ENCODE measurements around the gene PRAMEF8.
"Not testable (repeated sequence)": the region's sequence is repeated elsewhere in the genome, so short reads cannot be mapped to it uniquely, and the experiment has no call there.

PRAMEF8 gene

DNA sequence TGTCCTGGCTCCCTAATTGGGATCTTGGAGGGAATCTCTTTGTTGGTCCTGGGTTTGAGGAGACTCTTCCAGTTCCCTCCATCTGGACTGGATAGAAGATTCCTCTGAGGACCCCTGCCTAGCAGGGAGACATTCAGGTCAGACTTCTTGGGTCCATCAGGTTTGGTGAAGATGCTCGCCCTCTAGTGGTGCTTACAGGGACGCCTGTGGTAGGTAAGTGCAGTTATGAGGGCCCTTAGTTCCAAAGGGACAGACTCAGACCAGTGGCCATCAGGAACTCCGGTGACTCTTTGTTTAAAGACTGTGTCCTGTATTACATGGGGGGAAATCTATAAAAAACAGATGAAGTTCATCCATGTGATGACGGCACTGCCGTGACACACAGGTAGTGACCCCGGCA is 7.9 kb downstream of the PRAMEF8 start:
- no CpG with 5 or more reads among the region's 6 CpGs for WGBS, 2 donors (ENCODE audit: extremely low coverage in 2 of 2, insufficient read length in 2 of 2, insufficient replicate concordance in 1 of 2)
- H2AFZ ChIP-seq (ENCODE audit: low read length); H3K79me1 ChIP-seq (ENCODE audit: low read depth, low read length); H2BK15ac ChIP-seq (ENCODE audit: low read length); H3K36me3 ChIP-seq (replicated peaks in 1 of 2; ENCODE audit: control insufficient read depth in 2 of 2, insufficient read depth in 2 of 2, low read length in 2 of 2); H3K9ac ChIP-seq (ENCODE audit: low read depth, low read length, poor library complexity); H3K18ac ChIP-seq (ENCODE audit: low read length); H2BK120ac ChIP-seq (ENCODE audit: low read depth, low read length); H4K91ac ChIP-seq (ENCODE audit: low read depth, low read length, poor library complexity); H2BK12ac ChIP-seq (ENCODE audit: low read length); H3K23ac ChIP-seq (ENCODE audit: low read depth, low read length, poor library complexity); H3K4me1 ChIP-seq (ENCODE audit: control insufficient read depth in 2 of 2, insufficient read depth in 1 of 2, low read depth in 1 of 2, low read length in 2 of 2); H3K9me3 ChIP-seq (replicated peaks in 1 of 2; ENCODE audit: control insufficient read depth in 2 of 2, insufficient read depth in 1 of 2, low read depth in 1 of 2, low read length in 2 of 2); H3K14ac ChIP-seq (ENCODE audit: low read length); H2AK5ac ChIP-seq (ENCODE audit: low read depth, low read length); H3K27ac ChIP-seq (replicated peaks; ENCODE audit: low read length); H3K27me3 ChIP-seq (ENCODE audit: control insufficient read depth in 3 of 3, insufficient read depth in 3 of 3, low read depth in 1 of 3, low read length in 3 of 3); H2BK5ac ChIP-seq (ENCODE audit: low read length); H4K8ac ChIP-seq (ENCODE audit: low read depth, low read length); H3K4me2 ChIP-seq (ENCODE audit: insufficient read depth, low read length, poor library complexity, severe bottlenecking); H3K4me3 ChIP-seq (ENCODE audit: low read length in 2 of 2); DNase-seq (ENCODE audit: low spot score); H3K4ac ChIP-seq (ENCODE audit: low read length): not testable (repeated sequence)

- not testable (repeated sequence) for H2AK5ac ChIP-seq (ENCODE audit: low read depth, low read length); H4K8ac ChIP-seq (ENCODE audit: low read depth, low read length); H3K36me3 ChIP-seq (replicated peaks in 1 of 2; ENCODE audit: control insufficient read depth in 2 of 2, insufficient read depth in 2 of 2, low read length in 2 of 2); H3K4ac ChIP-seq (ENCODE audit: low read length); H4K91ac ChIP-seq (ENCODE audit: low read depth, low read length, poor library complexity); H3K4me3 ChIP-seq (ENCODE audit: low read length in 2 of 2); H3K18ac ChIP-seq (ENCODE audit: low read length); H2BK12ac ChIP-seq (ENCODE audit: low read length); H3K27ac ChIP-seq (replicated peaks; ENCODE audit: low read length); H3K23ac ChIP-seq (ENCODE audit: low read depth, low read length, poor library complexity); H3K4me1 ChIP-seq (ENCODE audit: control insufficient read depth in 2 of 2, insufficient read depth in 1 of 2, low read depth in 1 of 2, low read length in 2 of 2); H2BK15ac ChIP-seq (ENCODE audit: low read length); H2BK5ac ChIP-seq (ENCODE audit: low read length); H3K9ac ChIP-seq (ENCODE audit: low read depth, low read length, poor library complexity); H2BK120ac ChIP-seq (ENCODE audit: low read depth, low read length); H3K4me2 ChIP-seq (ENCODE audit: insufficient read depth, low read length, poor library complexity, severe bottlenecking); H3K79me1 ChIP-seq (ENCODE audit: low read depth, low read length); H3K9me3 ChIP-seq (replicated peaks in 1 of 2; ENCODE audit: control insufficient read depth in 2 of 2, insufficient read depth in 1 of 2, low read depth in 1 of 2, low read length in 2 of 2); H3K27me3 ChIP-seq (ENCODE audit: control insufficient read depth in 3 of 3, insufficient read depth in 3 of 3, low read depth in 1 of 3, low read length in 3 of 3); H3K14ac ChIP-seq (ENCODE audit: low read length); H2AFZ ChIP-seq (ENCODE audit: low read length); DNase-seq (ENCODE audit: low spot score)
- no CpG with 5 or more reads among the region's 3 CpGs for WGBS, 2 donors (ENCODE audit: extremely low coverage in 2 of 2, insufficient read length in 2 of 2, insufficient replicate concordance in 1 of 2)
Measured at GRCh38 chr1:13265124-13265523, 19.8 kb downstream of the PRAMEF8 start.

GRCh38 chr1:13253898-13254297 is 31.0 kb downstream of the PRAMEF8 start, which contains the start of gene PRAMEF5:
TSS of gene PRAMEF5 (plus strand) at chr1:13254198. CDS start at chr1:13259269, 5,071 bp downstream.
- not testable (repeated sequence) for H3K79me1 ChIP-seq (ENCODE audit: low read depth, low read length); H3K4me2 ChIP-seq (ENCODE audit: insufficient read depth, low read length, poor library complexity, severe bottlenecking); H2AK5ac ChIP-seq (ENCODE audit: low read depth, low read length); H2BK120ac ChIP-seq (ENCODE audit: low read depth, low read length); H3K27me3 ChIP-seq (ENCODE audit: control insufficient read depth in 3 of 3, insufficient read depth in 3 of 3, low read depth in 1 of 3, low read length in 3 of 3); DNase-seq (ENCODE audit: low spot score); H3K23ac ChIP-seq (ENCODE audit: low read depth, low read length, poor library complexity); H3K9me3 ChIP-seq (replicated peaks in 1 of 2; ENCODE audit: control insufficient read depth in 2 of 2, insufficient read depth in 1 of 2, low read depth in 1 of 2, low read length in 2 of 2); H3K27ac ChIP-seq (replicated peaks; ENCODE audit: low read length); H3K9ac ChIP-seq (ENCODE audit: low read depth, low read length, poor library complexity); H3K14ac ChIP-seq (ENCODE audit: low read length); H2BK5ac ChIP-seq (ENCODE audit: low read length); H3K4me3 ChIP-seq (ENCODE audit: low read length in 2 of 2); H3K4me1 ChIP-seq (ENCODE audit: control insufficient read depth in 2 of 2, insufficient read depth in 1 of 2, low read depth in 1 of 2, low read length in 2 of 2); H2BK15ac ChIP-seq (ENCODE audit: low read length); H2BK12ac ChIP-seq (ENCODE audit: low read length); H3K4ac ChIP-seq (ENCODE audit: low read length); H2AFZ ChIP-seq (ENCODE audit: low read length); H4K8ac ChIP-seq (ENCODE audit: low read depth, low read length); H3K18ac ChIP-seq (ENCODE audit: low read length); H3K36me3 ChIP-seq (replicated peaks in 1 of 2; ENCODE audit: control insufficient read depth in 2 of 2, insufficient read depth in 2 of 2, low read length in 2 of 2); H4K91ac ChIP-seq (ENCODE audit: low read depth, low read length, poor library complexity)
- no CpG with 5 or more reads among the region's 5 CpGs for WGBS, 2 donors (ENCODE audit: extremely low coverage in 2 of 2, insufficient read length in 2 of 2, insufficient replicate concordance in 1 of 2)

GRCh38 chr1:13247122-13247521 is 37.8 kb downstream of the PRAMEF8 start:
- not testable (repeated sequence) for H3K4me3 ChIP-seq (ENCODE audit: low read length in 2 of 2); H3K27ac ChIP-seq (replicated peaks; ENCODE audit: low read length); H3K18ac ChIP-seq (ENCODE audit: low read length); H2BK15ac ChIP-seq (ENCODE audit: low read length); DNase-seq (ENCODE audit: low spot score); H2BK120ac ChIP-seq (ENCODE audit: low read depth, low read length); H3K36me3 ChIP-seq (replicated peaks in 1 of 2; ENCODE audit: control insufficient read depth in 2 of 2, insufficient read depth in 2 of 2, low read length in 2 of 2); H2BK12ac ChIP-seq (ENCODE audit: low read length); H4K8ac ChIP-seq (ENCODE audit: low read depth, low read length); H2BK5ac ChIP-seq (ENCODE audit: low read length); H3K9me3 ChIP-seq (replicated peaks in 1 of 2; ENCODE audit: control insufficient read depth in 2 of 2, insufficient read depth in 1 of 2, low read depth in 1 of 2, low read length in 2 of 2); H2AK5ac ChIP-seq (ENCODE audit: low read depth, low read length); H3K79me1 ChIP-seq (ENCODE audit: low read depth, low read length); H3K4me1 ChIP-seq (ENCODE audit: control insufficient read depth in 2 of 2, insufficient read depth in 1 of 2, low read depth in 1 of 2, low read length in 2 of 2); H4K91ac ChIP-seq (ENCODE audit: low read depth, low read length, poor library complexity); H3K9ac ChIP-seq (ENCODE audit: low read depth, low read length, poor library complexity); H3K4me2 ChIP-seq (ENCODE audit: insufficient read depth, low read length, poor library complexity, severe bottlenecking); H3K4ac ChIP-seq (ENCODE audit: low read length); H3K14ac ChIP-seq (ENCODE audit: low read length); H2AFZ ChIP-seq (ENCODE audit: low read length); H3K27me3 ChIP-seq (ENCODE audit: control insufficient read depth in 3 of 3, insufficient read depth in 3 of 3, low read depth in 1 of 3, low read length in 3 of 3); H3K23ac ChIP-seq (ENCODE audit: low read depth, low read length, poor library complexity)
- no CpG with 5 or more reads among the region's 7 CpGs for WGBS, 2 donors (ENCODE audit: extremely low coverage in 2 of 2, insufficient read length in 2 of 2, insufficient replicate concordance in 1 of 2)

Data from neuronal stem cell (in vitro differentiated cells).